HFFc6 (cell line): ENCODE results near the gene GULP1. TPM values are rescaled to one million over a fixed set of nuclear protein-coding genes. Genes with fewer than 3 reads are reported as not detected.

Source experiments
- DNase-seq: peaks from one replicate; pipeline ENCODE4 v3.0.0-alpha.2; 2018
- H3K27ac Mint-ChIP-seq: 2 replicates; pipeline ENCODE4 v1.8.0; 2020; ENCODE audit warnings: mild to moderate bottlenecking, mixed read lengths
- H3K27me3 Mint-ChIP-seq: 2 replicates; pipeline ENCODE4 v1.8.0; 2021; ENCODE audit warnings: mild to moderate bottlenecking, moderate library complexity, mixed read lengths; ENCODE audit not compliant: insufficient read depth
- H3K36me3 Mint-ChIP-seq: 2 replicates; pipeline ENCODE4 v1.8.0; 2021; ENCODE audit warnings: low read depth, mixed read lengths
- H3K4me1 Mint-ChIP-seq: 2 replicates; pipeline ENCODE4 v1.8.0; 2020; ENCODE audit warnings: low read depth, mixed read lengths
- H3K4me3 Mint-ChIP-seq: 2 replicates; pipeline ENCODE4 v1.8.0; 2020; ENCODE audit warnings: mild to moderate bottlenecking, moderate library complexity, mixed read lengths
- H3K9me3 Mint-ChIP-seq: 2 replicates; pipeline ENCODE4 v1.8.0; 2020; ENCODE audit warnings: mild to moderate bottlenecking, mixed read lengths
- CTCF ChIP-seq: fragments of 200-600 bp; sonication (generic); IDR thresholded peaks from 2 replicates; pipeline ENCODE4 v1.5.0; 2021; ENCODE audit warnings: antibody characterized with exemption, mild to moderate bottlenecking
- total RNA-seq, 6 experiments: library from RNA; stranded (reverse); fragmentation: NEBNext Ultra II Directional; extraction: Animal tissue kit (Norgen Biotek cat#: 25700); gene quantifications; 2 replicates in 1 of 6; 3 replicates in 5 of 6; pipeline ENCODE4 v1.2.3, GENCODE V29; 2021

GULP1 gene
- total RNA-seq, 6 experiments from 2014 or later, result 33.3 to 76.1 (median 63.9) TPM

- Mint-ChIP-seq H3K9me3 (peaks cover 3% of the 10 kb centered on the region), H3K27ac (peak overlapping the region; percentile 4; the same call in 1 of the 2 replicates), H3K4me1 (peaks cover 88% of the 10 kb centered on the region), H3K27me3 (no peaks in the 10 kb centered on the region; the same call in 1 of the 2 replicates), H3K36me3 (peaks cover 46% of the 10 kb centered on the region), H3K4me3 (no peak overlapping the region)
- DNase-seq, result no peak
- no peak for TF ChIP-seq CTCF
These were observed 26.6 kb downstream of the GULP1 start for GRCh38 chr2:188318161-188318749.

- Mint-ChIP-seq H3K27ac (peak overlapping the region; percentile 13; the same call in 1 of the 2 replicates), H3K27me3 (no peaks in the 10 kb centered on the region; the same call in 1 of the 2 replicates), H3K4me1 (peaks cover 94% of the 10 kb centered on the region), H3K36me3 (peaks cover 35% of the 10 kb centered on the region), H3K4me3 (no peak overlapping the region), H3K9me3 (no peaks in the 10 kb centered on the region)
- peak; percentile 15; the same call in 1 of the 2 replicates for TF ChIP-seq CTCF
- DNase-seq, result no peak
These were observed 28.2 kb downstream of the GULP1 start for GRCh38 chr2:188319838-188320237.

GRCh38 chr2:188320861-188321260 is 29.2 kb downstream of the GULP1 start:
- peaks cover 31% of the 10 kb centered on the region for H3K36me3 Mint-ChIP-seq
- peaks cover 94% of the 10 kb centered on the region for H3K4me1 Mint-ChIP-seq
- H3K27me3 Mint-ChIP-seq, result no peaks in the 10 kb centered on the region; the same call in 1 of the 2 replicates
- H3K4me3 Mint-ChIP-seq, result peak overlapping the region; percentile 15; the same call in 1 of the 2 replicates
- no peak overlapping the region for H3K27ac Mint-ChIP-seq
- no peaks in the 10 kb centered on the region for H3K9me3 Mint-ChIP-seq
- no peak for DNase-seq
- no peak for TF ChIP-seq CTCF

- DNase-seq, result peak; percentile 61
- Mint-ChIP-seq H3K27ac (peak overlapping the region; percentile 81), H3K36me3 (peaks cover 15% of the 10 kb centered on the region; the same call in 1 of the 2 replicates), H3K4me1 (peaks cover 76% of the 10 kb centered on the region), H3K27me3 (no peaks in the 10 kb centered on the region; the same call in 1 of the 2 replicates), H3K9me3 (no peaks in the 10 kb centered on the region), H3K4me3 (peak overlapping the region; percentile 67)
- TF ChIP-seq CTCF, result no peak
These were observed 31.2 kb downstream of the GULP1 start for GRCh38 chr2:188322569-188323551.

GRCh38 chr2:188324067-188324466 is 32.4 kb downstream of the GULP1 start:
- H3K27me3 Mint-ChIP-seq, result no peaks in the 10 kb centered on the region; the same call in 1 of the 2 replicates
- H3K36me3 Mint-ChIP-seq, result peaks cover 15% of the 10 kb centered on the region; the same call in 1 of the 2 replicates
- peak; percentile 43 for DNase-seq

More at GRCh38 chr2:188324067-188324466, 32.4 kb downstream of the GULP1 start:
- no peaks in the 10 kb centered on the region for H3K9me3 Mint-ChIP-seq
- H3K4me1 Mint-ChIP-seq, result peaks cover 64% of the 10 kb centered on the region
- peak overlapping the region; percentile 81 for H3K27ac Mint-ChIP-seq
- no peak for TF ChIP-seq CTCF
- peak overlapping the region; percentile 67; the same call in 1 of the 2 replicates for H3K4me3 Mint-ChIP-seq
